ELR (cell line): ENCODE results near the gene DLG2.
"Not testable (repeated sequence)": the region's sequence is repeated elsewhere in the genome, so short reads cannot be mapped to it uniquely, and the experiment has no call there.

Experiments
- DNase-seq: peaks from one replicate; pipeline ENCODE4 v3.0.0-alpha.2; 2015; ENCODE audit warnings: low read depth

Gene DLG2

DNA sequence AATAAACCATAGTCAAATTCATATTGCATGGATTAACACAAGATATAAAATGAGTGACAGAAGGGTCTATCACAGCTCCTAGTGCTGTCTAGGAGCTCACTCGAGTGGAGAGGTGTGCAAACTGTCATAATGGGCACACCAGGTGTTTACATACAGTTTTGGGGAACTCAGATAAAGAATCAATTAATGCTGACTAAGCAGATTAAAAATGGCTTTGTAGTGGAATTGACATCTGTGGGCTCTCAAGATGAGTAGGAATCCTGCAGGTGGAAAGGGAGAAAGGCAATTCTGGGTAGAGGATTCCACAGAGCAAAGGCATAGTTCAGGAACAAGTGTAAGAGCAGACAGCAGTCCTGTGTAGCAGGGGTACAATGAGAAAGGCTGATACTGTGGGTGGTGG is 1844.8 kb downstream of the DLG2 start:
- DNase-seq, result no peak

DNA sequence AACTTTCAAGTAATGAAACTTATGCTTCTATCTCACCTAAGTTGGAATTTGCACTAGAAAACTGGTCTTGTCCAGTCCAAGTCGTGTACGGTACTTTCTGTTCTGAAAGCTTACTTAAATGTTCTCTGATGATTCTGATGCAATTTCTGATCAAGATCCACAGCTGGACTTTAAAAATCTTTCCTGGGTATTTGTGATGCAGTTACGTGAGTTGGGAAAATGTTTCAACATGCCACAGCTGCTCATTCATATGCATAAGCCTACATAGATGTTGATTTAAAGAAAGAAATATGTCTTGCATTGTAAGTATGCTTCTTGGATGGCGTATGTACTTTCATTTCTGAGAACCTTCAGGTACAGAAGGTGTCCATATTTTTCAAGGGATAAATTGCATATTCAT is 1847.3 kb downstream of the DLG2 start:
- no peak for DNase-seq

DNA sequence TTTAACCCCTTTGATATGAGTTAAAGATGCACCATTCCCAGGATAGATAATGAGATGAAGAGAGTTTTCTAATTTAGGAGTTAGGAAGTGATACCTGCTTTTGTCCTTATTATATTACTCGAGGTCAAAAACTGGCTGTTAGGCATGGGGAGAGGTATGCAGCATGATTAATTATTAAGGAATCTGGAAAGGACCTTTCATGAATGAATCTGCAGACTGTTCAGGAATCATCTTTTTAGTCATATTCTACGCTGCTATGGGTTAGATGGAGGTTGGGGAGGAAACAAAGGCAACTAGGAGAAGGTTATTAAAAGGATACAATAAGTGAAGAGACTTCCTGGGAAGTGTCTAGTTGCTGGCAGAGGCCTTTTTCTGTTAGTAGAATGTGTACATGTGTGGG is 1848.5 kb downstream of the DLG2 start:
- peak; percentile 10 for DNase-seq

DNA sequence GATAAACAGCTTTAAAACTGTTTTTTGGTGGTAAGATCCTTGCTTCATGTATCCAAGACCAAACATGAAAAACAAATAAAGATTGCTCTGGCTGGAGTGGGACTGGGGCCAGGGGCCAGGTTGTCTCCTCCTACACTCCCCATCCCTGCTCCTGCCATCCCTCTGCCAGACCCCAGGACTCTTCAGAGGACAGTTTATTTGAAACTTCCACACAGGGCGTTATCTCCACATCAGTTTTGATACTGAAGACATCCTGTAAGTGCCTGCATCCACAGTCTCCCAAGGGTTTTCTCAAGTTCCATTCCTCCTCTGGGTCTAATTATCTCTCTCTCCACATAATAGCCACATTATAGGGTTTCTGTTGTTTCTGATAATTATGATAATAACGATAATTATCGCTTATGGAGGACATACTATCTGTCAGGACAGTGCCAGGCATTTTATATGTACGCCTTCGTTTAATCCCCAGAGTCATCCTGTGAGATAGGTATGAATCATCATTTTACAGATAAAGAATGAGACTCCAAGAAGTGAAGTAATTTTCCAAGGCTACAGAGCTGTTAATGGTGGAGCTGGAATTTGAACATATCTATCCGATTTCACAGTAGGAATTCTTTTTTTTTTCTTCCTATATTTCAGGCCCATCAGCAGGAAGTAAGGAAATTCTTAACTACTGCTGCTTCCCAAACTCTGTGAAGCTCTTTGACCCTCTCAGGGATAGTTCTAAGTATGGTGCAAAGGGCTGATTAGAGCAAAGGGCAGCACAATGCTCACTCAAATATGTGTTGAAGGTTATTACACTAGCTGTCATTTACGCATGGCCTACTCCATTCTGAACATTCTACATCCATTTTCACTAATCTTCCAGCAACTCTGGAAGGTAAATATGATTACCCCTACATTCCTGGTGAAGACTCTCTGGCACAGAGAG is 1852.9 kb downstream of the DLG2 start:
- peak; percentile 27 for DNase-seq

DNA sequence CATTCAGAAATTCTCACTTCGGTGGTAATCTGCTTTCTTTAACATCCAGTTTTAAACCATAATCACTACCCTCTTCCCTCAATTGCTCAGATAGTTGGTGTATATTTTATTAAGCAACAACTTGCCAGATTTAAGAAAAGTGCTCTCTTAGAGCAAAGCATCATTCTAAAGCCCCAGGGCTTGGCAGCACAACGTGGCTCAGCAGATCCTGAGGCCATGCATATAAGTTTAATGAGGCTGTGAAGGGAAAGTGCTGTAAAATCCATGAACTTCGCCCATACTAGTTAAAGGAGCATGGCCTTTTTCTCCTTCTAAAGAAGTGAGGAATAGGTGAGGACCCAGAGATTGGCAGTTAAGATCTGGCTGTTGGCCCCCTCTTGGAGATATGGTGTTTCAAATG is 1858.7 kb downstream of the DLG2 start:
- DNase-seq, result no peak

DNA sequence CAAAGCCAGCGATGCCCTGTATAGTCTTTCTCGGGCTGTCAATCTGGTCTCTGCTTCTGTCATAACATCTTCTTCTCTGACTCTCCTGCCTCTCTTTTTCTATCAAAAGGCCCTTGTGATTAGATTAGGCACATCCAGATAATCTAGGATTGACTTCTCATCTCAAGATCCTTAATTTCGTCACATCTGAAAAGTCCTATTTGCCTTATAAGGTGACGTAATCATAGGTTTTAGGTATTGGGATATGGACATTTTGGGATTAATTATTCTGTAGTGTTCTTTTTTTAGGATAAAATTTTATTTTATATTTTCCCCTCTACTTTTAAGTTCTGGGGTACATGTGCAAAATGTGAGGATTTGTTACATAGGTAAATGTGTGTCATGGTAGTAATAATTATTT is 1860.2 kb downstream of the DLG2 start:
- no peak for DNase-seq

DNA sequence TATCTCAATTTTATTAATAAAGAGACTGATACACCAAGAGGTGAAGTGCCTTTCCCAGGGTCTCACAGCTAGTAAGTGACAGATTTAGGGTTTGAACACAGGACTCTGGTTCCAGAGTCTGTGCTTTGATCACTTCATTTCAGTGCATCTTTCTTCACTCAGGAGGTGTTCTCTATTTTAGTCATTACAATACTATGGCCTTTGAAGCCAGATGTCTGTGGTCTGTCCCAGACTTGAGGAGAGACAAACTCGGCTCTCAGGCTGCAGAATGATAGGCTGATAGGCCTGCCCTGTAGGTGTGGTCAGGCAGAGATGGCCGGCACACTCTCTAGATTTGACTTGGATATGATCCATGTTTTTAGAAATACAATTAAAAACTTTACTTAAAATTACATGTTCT is 1862.5 kb downstream of the DLG2 start:
- no peak for DNase-seq

DNA sequence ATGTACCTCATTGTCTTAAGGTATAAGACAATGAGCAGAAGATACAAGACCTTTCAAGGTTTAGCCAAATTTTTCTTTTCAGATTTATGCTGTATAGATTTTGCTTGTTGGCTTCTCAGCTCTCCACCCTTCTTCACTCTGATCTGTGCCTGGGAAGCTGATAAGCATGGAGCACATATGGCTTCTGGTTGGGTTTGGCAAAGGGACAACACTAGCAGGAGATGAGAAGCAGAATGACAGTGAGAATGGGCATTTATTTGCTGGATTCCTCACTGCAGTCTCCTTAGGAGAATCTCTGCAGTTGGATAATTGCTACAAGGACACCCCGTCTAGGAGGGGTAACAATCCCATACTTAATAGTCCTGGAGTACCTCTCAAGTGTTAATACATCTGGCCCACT is 1866.2 kb downstream of the DLG2 start:
- no peak for DNase-seq

DNA sequence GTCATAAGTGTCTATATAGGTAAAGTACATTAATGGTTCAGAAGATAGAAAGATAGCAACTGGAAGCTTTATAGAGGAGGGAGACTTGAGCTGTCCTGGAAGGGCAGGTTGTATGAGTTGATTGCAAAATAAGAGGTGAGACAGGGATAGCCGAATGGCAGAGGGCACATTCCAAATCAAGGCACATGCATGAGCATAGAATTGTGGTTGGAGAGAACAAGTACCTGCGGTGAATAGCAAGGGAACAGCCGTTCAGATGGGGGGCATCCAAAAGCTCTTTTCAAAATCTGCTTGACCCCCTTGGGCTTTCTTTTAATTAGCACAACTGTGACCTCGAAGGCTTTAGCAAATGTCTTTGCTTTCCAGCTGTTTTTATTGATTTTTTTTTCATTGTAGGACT is 1868.0 kb downstream of the DLG2 start:
- no peak for DNase-seq

DNA sequence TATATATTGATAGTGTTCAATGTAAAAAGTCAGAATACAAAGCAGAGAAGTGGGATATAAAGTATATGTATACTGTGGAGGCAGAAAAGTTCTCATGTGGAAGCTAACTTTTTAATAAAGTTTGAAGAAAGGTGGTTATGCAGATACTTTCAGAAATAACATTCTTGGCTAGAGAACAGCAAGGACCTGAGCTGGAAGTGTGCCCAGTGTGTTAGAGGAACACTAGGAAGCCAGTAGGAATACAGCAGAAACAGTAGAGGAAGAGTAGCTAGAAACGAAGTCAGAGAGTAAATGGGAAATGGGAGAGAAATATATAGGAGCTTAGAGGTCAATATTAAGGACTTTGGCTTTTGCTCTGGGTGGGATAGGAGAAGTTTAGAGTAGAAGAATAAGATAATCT is 1876.1 kb downstream of the DLG2 start:
- no peak for DNase-seq

DNA sequence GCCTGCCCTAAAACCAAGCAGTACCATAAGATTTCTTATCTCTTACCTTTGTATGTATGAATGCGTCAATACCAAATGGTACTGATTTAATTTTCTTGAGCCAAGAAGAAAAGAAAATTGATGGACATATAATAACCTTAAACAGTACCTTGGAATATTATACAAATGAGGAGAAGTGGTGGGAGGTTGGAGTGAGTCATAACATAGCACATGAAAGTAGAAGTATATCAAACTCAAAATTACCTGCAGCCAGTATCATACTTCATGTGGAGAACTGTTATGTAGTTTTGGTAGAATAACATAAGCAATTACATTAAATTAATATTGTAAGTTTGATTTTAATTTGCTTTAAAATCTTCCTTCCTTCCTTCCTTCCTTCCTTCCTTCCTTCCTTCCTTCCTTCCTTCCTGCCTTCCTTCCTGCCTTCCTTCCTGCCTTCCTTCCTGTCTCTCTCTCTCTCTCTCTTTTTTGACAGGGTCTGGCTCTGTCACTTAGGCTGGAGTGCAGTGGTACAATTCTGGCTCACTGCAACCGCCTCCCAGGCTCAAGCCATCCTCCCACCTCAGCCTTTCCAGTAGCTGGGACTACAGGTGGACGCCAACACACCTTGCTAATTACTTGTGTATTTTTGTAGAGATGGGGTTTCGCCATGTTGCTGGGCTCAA is 1880.1 kb downstream of the DLG2 start:
- DNase-seq, result no peak

DNA sequence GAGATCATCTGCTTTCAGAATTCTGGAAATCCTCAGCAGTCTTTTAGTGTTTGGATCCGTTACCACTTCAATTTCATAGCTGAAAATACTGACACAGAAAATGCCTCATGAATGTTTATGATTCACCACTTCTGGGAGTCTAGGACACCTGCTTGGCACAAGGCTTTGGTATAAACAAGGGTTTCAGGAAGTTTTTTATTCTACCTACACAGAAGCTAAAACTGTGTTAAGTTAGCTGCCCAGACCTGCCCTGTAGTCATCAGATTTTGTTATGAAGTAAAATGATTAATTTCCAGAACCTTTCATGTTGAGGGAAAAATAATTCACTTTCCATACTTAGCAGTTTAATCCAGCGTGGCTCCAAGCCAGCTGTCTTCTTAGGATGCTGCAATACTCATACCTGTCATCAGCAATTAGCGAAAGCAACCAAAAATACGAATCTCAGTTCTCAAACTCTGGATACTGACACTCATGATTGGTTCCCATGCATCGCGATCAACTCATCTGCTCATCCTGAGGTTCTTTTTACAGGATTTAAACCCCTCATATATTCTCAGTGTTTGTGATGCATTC is 1882.4 kb downstream of the DLG2 start:
- no peak for DNase-seq

DNA sequence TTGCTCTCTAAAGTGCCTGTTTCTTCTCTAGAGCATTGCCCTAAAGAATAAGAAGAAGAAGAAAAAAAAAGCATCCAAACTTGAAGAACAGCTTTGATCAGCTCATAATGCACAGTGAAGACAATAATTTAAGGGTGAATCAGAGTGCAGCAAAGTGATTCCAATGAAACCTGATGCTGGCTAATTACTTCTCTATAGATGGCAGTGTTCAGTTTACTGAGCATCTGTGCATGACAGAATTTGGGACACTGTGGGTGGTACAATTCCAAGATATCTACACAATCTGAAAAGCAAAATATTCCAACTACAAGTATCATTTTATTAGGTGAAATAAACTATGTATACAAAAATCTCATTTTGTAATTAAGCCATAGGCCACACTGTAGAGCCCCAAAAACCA is 1890.5 kb downstream of the DLG2 start:
- no peak for DNase-seq

DNA sequence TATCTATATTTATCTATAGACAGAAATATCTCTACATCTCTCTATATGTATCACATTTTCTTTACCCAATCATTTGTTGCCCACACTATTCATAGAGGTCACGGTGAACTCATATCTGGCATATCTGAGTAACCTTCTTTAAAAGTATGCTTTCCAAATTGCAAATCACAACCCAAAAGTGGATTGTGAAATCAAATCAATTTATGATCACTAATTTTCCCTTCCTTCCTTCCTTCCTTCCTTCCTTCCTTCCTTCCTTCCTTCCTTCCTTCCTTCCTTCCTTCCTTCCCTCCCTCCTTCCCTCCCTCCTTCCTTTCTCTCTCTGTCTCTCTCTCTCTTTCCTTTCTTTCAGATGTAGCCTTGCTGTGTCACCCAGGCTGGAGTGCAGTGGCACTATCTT is 1893.0 kb downstream of the DLG2 start:
- no peak for DNase-seq

DNA sequence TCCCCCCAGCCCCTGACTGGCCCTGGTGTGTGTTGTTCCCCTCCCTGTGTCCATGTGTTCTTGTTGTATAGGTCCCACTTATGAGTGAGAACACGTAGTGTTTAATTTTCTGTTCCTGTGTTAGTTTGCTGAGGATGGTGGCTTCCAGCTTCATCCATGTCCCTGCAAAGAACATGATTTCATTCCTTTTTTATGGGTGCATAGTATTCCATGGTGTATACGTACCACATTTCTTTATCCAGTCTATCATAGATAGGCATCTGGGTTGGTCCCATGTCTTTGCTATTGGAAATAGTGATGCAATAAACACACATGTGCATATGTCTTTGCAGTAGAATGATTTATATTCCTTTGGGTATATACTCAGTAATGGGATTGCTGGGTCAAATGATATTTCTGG is 1895.9 kb downstream of the DLG2 start:
- not testable (repeated sequence) for DNase-seq

DNA sequence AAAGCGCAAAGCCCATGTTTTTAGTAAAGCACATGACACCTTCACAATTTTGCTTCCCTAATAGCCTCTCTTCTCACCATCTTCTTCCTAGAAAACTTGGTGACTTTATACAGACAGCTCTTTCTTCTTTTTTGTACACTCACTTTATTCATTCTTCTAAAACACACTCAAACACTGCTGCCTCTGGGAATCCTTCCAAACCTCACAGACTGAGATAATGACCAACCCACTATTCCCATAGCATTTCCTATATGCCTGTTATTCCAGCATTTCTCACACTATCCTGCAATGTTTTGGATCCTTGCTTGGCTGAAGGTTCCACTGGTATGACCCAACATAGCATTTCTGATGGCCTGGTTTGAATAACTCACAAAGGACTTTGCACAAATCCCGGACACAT is 1898.9 kb downstream of the DLG2 start:
- no peak for DNase-seq

DNA sequence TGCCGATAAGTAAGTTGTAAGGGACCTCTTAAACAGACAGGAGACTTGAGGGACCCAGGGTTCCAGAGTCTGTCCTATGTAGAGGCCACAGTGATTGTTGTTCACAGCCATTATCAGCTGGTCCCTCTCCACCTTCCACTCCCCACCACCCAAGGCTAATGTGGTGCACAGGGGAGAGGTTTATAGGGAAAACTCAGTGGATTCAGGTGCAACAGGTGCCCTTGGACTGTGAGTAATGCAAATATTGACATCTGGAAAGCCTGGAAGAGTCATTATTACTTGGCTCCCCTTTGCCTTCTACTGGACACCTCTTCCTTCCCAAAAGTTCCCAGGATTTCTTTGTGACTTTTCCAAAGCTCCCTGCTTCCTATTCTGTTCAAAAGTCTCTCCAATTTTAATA is 1899.9 kb downstream of the DLG2 start:
- no peak for DNase-seq

DNA sequence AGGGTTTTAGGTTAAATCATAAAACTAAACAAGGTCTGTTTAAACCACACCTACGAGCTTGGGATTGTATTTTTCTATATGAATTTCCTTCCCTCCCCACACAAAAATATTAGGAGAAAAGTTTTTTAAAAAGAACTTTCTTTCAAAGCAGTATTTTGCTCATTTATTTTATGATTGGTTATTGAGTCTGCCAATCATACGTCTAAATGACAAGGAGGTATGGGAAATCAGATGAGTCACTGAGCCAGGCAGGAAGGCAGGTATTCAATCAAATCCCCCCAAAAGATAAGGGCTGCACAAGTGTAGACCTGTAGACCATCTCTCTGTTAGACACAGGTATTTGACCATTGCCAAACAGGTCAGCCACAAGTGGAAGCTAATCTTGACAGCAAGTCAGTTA is 1900.8 kb downstream of the DLG2 start:
- DNase-seq, result no peak

DNA sequence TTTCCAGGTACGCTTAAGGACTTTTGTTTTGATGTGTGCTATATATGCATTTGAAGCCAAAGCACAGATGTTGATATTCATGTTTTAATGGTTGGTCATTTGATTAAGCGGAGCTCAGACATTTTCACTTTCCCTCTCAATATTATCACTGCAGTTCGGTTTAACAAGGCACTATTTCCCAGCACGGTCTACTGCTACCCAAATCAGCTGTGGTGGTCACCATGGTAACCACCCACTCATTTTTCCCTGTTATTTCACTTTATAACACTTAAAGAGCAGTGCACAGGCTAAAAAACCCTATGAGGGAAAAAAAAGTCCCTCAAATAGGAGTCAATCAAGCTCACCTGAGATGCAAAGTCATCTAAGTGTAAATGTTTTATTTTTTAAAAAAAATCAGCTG is 1901.4 kb downstream of the DLG2 start:
- DNase-seq, result no peak

DNA sequence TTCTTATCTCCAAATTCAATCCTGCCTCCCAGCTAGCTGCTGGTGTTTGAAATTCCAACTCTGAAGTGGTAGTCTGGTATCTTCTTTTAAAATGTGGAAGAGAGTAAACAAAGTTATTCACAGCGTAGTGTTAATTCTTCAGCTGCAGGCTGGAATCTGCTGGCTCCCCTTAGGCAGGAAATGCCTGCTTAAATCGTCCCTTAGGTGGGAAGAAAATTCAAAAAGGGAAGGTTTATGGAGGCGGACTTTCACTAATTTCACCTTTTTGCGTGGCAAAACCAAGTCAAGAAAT is 1901.9 kb downstream of the DLG2 start:
- no peak for DNase-seq

DNA sequence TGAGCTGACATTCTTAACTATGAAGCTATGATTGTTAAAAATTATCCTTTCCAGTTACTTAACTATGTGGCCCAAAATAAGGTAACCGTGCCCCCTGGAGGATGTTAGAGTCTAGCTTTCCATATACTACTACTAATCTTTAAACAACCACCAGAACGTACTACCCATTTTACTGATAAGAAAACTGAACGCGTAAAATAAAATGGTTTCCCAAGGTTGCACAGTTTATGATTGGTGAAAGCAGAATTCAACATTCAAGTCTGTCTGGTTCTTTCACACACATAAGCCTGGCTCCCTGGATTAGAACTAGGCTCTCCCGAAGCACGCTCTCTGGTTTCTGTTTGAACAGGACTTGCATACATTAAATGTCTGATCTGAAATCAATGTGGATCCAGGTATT is 1903.1 kb downstream of the DLG2 start:
- DNase-seq, result peak; percentile 60

DNA sequence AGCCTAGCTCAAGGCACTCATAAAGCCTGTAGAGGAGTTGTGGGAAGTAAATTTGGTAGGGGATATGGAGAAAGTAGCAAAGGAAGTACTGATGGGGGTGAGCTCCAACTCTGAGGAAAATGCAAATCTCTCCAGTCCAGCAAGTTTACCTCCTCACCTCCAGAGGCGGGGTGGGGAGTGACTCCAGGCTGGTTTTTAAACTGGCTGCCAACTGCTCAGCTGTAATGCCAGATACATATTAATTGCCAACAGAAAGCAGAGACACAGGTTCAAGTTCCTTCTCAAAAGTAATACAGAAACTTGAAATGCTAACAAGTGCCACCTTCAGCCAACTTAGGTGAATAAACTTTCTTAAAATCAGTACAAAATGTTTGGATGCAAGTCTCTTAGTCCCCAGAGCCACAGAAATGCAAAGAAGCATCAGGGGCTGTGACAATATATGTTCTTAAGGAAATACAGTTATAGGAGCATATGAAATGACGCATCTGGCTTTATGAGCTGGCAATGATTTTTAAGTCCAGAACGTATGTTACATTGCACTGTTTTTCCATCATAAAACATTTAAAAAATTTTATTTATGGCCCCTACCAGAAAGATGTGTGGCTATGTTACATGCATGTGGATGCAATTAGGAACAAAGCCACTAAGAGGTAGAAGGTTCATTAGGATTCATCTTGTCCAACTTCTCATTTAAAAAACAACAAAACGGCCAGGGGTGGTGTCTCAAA is 1904.6 kb downstream of the DLG2 start:
- DNase-seq, result no peak

DNA sequence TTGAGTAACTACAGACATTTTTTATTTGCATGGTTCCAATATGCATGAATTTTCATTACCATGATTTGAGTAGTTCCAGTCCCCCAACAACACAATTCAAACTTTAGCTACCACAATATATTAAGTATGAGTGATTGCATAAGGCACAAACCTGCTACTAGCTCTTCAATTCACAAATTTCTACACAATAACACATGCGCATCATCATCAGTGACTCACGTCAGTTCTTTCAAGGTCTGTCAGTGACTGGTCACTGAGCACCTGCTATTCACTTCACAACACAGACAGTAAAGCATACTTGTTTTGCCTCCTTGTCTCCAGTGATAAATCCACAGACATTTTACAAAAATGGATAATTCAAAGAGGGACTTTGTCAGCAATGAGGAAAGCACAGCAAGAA is 1905.9 kb downstream of the DLG2 start:
- DNase-seq, result peak; percentile 22
